ENCODE data around the gene PAMR1.
"Not testable (repeated sequence)": the region's sequence is repeated elsewhere in the genome, so short reads cannot be mapped to it uniquely, and the experiment has no call there.

Gene PAMR1

GRCh38 chr11:35525501-35526175 lies at the start of gene PAMR1:
Gene PAMR1 (minus strand): TSS chr11:35525616. CDS start chr11:35525585, 31 bp downstream.
- no peak for DNase-seq

GRCh38 chr11:35571696-35572095 lies 46.3 kb upstream of the PAMR1 start:
- DNase-seq: no peak

DNA sequence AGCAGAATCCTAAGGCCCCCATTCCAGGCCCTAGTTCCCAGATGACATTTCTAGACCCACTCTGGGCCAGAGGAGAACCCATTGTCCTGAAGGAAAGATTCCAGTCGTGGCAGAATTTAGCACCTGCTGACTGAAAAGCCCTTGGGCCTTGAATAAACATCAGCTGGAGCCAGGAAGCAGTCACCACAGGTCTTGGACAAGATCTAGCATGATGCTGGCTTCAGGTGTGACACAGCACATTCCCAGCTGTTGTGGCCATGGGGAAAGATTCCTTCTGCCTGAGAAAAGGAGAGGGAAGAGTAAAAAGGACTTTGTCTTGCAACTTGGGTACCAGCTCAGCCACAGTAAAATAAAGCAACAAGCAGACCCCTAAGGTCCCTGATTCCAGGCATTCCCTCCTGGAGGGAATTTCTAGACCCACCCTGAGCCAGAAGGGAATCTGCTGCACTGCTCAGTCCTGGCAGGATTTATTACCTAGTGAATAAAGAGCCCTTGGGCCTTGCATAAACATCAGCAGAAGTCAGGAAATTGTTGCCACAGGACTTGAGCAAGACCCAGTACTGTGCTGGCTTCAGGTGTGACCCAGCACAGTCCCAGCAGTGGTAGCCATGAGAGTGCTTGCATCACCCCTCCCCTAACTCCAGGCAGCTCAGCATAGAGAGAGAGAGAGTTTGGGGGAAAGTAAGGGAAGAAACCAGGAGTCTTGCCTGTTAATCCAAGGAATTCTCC lies 42.5 kb upstream of the PAMR1 start:
- DNase-seq: no peak

GRCh38 chr11:35566885-35567284 lies 41.5 kb upstream of the PAMR1 start:
- DNase-seq: no peak

GRCh38 chr11:35566181-35566580 lies 40.8 kb upstream of the PAMR1 start:
- no peak for DNase-seq

GRCh38 chr11:35564245-35564595 lies 38.8 kb upstream of the PAMR1 start:
- no peak for DNase-seq

- no peak for DNase-seq
Observed at GRCh38 chr11:35563484-35564244, 38.2 kb upstream of the PAMR1 start.

DNA sequence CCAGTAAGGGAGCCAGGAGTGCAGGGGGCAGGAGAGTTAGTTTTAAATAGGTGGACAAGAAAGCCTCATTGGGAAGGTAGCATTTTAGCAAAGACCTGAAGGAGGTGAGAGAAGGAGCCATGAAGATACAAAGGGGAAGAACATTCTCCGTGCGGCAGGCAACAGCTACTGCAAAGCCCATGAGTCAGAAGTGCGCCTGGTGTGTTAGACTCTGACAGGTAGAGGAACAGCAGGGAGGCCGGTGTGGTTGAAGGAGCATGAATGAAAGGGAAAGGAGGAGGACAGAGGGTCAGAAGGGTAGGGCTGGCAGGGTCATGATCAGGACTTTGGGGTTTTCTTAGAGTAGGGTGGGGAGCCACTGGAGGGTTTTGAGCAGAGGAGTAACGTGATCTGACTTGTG lies 34.5 kb upstream of the PAMR1 start:
- no peak for DNase-seq

GRCh38 chr11:35558513-35558912 lies 33.1 kb upstream of the PAMR1 start:
- DNase-seq: no peak

GRCh38 chr11:35555488-35555887 lies 30.1 kb upstream of the PAMR1 start:
- DNase-seq: no peak

GRCh38 chr11:35554491-35555437 lies 29.3 kb upstream of the PAMR1 start:
- no peak for DNase-seq

GRCh38 chr11:35553831-35554230 lies 28.4 kb upstream of the PAMR1 start:
- DNase-seq: no peak

GRCh38 chr11:35553021-35553420 lies 27.6 kb upstream of the PAMR1 start:
- no peak for DNase-seq

- DNase-seq: no peak
Observed at GRCh38 chr11:35552616-35553015, 27.2 kb upstream of the PAMR1 start.

DNA sequence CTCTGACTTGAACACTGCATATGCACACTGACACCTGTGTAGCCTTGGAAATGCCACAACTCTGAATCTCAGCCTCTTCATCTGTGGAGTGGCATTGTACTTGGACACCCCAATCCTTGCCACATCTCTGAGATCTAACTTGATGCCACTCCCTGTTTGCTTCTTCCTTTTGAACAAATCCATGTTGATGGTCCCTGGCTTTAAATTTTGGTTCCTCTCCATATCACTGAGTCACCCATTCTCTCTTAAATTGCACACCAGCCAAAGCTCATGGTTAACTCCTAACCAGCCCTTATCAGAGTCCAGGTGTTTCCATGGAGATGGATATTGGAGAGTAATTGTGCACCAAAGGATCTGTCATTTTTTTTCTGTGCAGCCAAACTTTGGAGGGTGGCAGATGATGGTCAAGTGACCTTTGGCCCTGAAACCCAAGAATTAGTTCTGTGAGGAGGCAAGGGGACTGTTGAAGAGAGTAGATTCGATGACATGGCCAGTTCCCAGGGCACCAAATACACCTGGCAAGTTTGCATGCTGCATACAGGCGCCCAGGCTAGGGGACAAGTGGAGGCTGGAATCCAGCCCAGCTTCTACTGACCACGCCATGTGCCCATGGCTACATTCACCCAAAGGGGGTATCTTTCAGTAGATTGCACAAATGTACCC lies 25.1 kb upstream of the PAMR1 start:
- DNase-seq: no peak

DNA sequence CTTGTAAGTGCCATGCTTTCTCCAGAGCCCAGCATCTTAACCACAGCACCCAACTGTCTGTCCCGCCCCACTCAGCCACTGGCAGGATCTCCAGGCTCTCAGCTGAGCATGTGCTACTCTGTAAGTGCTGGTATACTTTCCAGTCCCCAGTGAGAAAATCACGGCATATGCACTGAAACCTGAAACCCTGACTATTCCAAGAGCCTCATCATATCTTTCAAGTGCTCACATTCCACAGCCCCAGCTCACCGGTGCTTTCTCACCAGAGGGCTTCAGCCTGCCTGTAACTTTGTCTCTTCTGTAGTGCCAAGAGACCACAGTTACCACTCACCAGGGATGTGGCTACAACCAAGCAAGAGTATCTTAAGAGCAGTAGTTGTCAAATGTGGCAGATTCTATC lies 24.4 kb upstream of the PAMR1 start:
- DNase-seq: no peak

- DNase-seq: no peak
Observed at GRCh38 chr11:35548925-35549561, 23.6 kb upstream of the PAMR1 start.

DNA sequence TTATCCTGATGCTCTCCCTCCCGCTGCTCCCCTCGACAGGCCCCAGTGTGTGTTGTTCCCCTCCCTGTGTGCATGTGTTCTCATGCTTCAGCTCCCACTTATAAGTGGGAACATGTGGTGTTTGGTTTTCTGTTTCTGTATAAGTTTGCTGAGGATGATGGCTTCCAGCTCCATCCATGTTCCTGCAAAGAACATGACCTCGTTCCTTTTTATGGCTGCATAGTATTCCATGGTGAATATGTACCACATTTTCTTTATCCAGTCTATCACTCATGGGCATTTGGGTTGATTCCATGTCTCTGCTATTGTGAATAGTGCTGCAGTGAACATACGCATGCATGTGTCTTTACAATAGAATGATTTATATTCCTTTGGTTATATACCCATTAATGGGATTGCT lies 22.6 kb upstream of the PAMR1 start:
- DNase-seq: not testable (repeated sequence)

DNA sequence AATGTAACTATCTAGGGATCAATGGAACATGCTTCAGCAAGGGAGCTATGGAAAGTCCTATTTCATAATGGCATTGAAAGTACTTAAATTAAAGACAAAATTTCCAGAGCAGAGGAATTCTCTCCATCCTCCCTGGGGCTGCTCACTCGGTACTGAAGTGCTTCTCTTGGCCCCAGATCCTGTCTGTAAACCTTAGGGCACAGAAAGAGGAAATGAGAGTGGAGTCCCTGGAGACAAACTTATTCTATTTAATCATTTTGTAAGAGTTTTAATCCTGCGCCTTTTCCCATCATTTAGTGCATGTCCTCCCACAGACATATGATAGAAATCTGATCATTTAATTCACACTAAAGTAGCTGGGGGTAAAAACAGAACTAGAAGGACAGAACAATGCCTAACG lies 20.9 kb upstream of the PAMR1 start:
- DNase-seq: no peak

- DNase-seq: no peak
Observed at GRCh38 chr11:35545391-35546003, 20.1 kb upstream of the PAMR1 start.

- DNase-seq: no peak
Observed at GRCh38 chr11:35543481-35543880, 18.1 kb upstream of the PAMR1 start.
